T-cell (primary cell): ENCODE measurements around the gene IRAK1. TPM values are rescaled to one million over a fixed set of nuclear protein-coding genes. Genes with fewer than 3 reads are reported as not detected.
A peak's percentile ranks its signal among the peaks of the same experiment; 100 is the strongest.

ENCODE experiments used
- ATAC-seq, 4 experiments: fragments of 200-7000 bp in 3 of 4; fragments of 150-1000 bp in 1 of 4; cut with Tn5 transposase; replicated peaks in 1 of 4; 1 replicate in 3 of 4; 2 replicates in 1 of 4; pipeline ENCODE4 v1.10.0; 2021; ENCODE audit warnings: moderate library complexity in 3 of 4, mild to moderate bottlenecking in 2 of 4, moderate number of reproducible peaks in 1 of 4
- CTCF ChIA-PET, 2 donors: fragments of 300-600 bp; sonication (Branson Sonifier 250); formaldehyde crosslinking; loops; one replicate each; lab custom pipeline; 2022; ENCODE audit warnings: antibody characterized with exemption in 2 of 2; lab: Charles Lee
- POLR2A ChIA-PET, 2 donors: fragments of 300-600 bp; sonication (Branson Sonifier 250); formaldehyde crosslinking; loops; one replicate each; lab custom pipeline; 2022; ENCODE audit warnings: antibody characterized with exemption in 2 of 2; lab: Charles Lee
- DNase-seq, 35 experiments: peaks; one replicate each; pipeline versions ENCODE4 v3.0.0 to v3.0.0-alpha.2; 2013 to 2023
- H3K27ac ChIP-seq: one replicate; pipeline ENCODE4 v1.5.1; 2013; ENCODE audit warnings: low read length
- H3K27me3 ChIP-seq, 2 experiments: replicated peaks in 1 of 2; 1 replicate in 1 of 2; 2 replicates in 1 of 2; pipeline versions ENCODE4 v1.6.1 to v1.7.0; 2013; ENCODE audit warnings: low read length in 1 of 2, mixed read lengths in 1 of 2; ENCODE audit not compliant: control insufficient read depth in 2 of 2, insufficient read depth in 2 of 2; ENCODE audit errors: extremely low read depth in 1 of 2
- H3K36me3 ChIP-seq, 2 donors: 1 replicate in 1 of 2; 2 replicates in 1 of 2; pipeline versions ENCODE4 v1.6.1 to v1.7.0; 2013; ENCODE audit warnings: low read length in 1 of 2; ENCODE audit not compliant: control insufficient read depth in 2 of 2, insufficient read depth in 1 of 2; ENCODE audit errors: extremely low read depth in 1 of 2
- H3K4me1 ChIP-seq, 2 experiments: 1 replicate in 1 of 2; 2 replicates in 1 of 2; pipeline versions ENCODE4 v1.6.1 to v1.7.0; 2013; ENCODE audit warnings: low read length in 2 of 2, mixed read lengths in 1 of 2; ENCODE audit not compliant: insufficient read depth in 2 of 2, control insufficient read depth in 1 of 2; ENCODE audit errors: extremely low read depth in 1 of 2
- H3K4me3 ChIP-seq, 2 donors: 1 replicate in 1 of 2; 2 replicates in 1 of 2; pipeline versions ENCODE4 v1.5.1 to v1.7.0; 2013; ENCODE audit warnings: mild to moderate bottlenecking in 2 of 2, low read length in 1 of 2, moderate library complexity in 1 of 2; ENCODE audit not compliant: control insufficient read depth in 1 of 2; ENCODE audit errors: extremely low read depth in 1 of 2
- H3K9me3 ChIP-seq: 2 replicates; pipeline ENCODE4 v1.7.0; 2013
- H3K27ac Mint-ChIP-seq, 2 donors: one replicate each; pipeline ENCODE4 v1.8.0; 2020 to 2021; ENCODE audit warnings: mild to moderate bottlenecking in 2 of 2, mixed read lengths in 2 of 2
- H3K27me3 Mint-ChIP-seq, 2 donors: one replicate each; pipeline ENCODE4 v1.8.0; 2021 to 2022; ENCODE audit warnings: mixed read lengths in 2 of 2
- H3K36me3 Mint-ChIP-seq: one replicate; pipeline ENCODE4 v1.8.0; 2021; ENCODE audit warnings: mixed read lengths
- H3K4me1 Mint-ChIP-seq, 3 donors: one replicate each; pipeline ENCODE4 v1.8.0; 2020 to 2022; ENCODE audit warnings: mixed read lengths in 3 of 3, mild to moderate bottlenecking in 1 of 3
- H3K4me3 Mint-ChIP-seq, 3 donors: one replicate each; pipeline ENCODE4 v1.8.0; 2020 to 2022; ENCODE audit warnings: mild to moderate bottlenecking in 3 of 3, mixed read lengths in 3 of 3, moderate library complexity in 3 of 3
- H3K9me3 Mint-ChIP-seq, 3 donors: one replicate each; pipeline ENCODE4 v1.8.0; 2020 to 2022; ENCODE audit warnings: mixed read lengths in 3 of 3
- WGBS: methylation state at CpG from one replicate; pipeline ENCODE4 v1.1.5; 2013; ENCODE audit warnings: missing lambda C conversion rate; ENCODE audit not compliant: insufficient coverage; 5-methylcytosine and 5-hydroxymethylcytosine counted together
- total RNA-seq, 35 experiments: library from RNA in 6 of 35; stranded (reverse) in 6 of 35; fragments of 120-200 nt in 1 of 35; gene quantifications; one replicate each; pipeline versions ENCODE4 v1.2.1 to v1.2.4 and lab custom pipeline; 2013 to 2026

Gene IRAK1
- total RNA-seq, 5 donors from 2014 or later (not counting 1 experiment from before 2014, with no cell fraction given) = 66.5 to 102 (median 85.0) TPM

DNA sequence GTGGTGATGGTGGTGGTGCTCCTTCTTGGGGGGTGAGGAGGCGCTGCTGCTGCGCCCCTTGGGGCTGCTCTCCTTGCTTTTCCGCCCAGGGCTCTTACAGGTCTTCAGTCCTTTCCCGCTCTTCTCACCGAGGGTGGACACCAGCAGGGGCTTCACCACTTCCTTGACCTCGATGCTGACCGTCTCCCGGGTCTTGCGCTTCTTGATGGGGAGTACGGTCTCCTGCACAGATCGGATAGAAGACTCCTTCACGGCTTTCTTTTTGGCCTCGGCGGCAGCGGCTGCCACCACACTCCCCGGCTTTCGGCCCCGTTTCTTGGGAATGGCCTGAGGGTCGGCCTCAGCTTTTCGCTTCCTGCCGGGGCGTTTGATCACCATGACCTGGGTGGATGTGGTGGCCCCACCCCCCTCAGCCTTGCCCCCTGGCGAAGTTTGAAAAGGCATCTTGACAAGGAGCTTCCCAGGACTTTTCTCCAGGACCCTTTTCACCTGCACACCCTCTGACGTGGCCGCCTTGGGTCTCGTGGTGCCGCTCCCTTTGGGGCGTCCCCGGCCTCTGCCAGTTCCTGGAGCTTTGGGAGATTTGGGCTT is 11.1 kb upstream of the IRAK1 start:
- no peaks in the 10 kb centered on the region for H3K9me3 Mint-ChIP-seq

DNA sequence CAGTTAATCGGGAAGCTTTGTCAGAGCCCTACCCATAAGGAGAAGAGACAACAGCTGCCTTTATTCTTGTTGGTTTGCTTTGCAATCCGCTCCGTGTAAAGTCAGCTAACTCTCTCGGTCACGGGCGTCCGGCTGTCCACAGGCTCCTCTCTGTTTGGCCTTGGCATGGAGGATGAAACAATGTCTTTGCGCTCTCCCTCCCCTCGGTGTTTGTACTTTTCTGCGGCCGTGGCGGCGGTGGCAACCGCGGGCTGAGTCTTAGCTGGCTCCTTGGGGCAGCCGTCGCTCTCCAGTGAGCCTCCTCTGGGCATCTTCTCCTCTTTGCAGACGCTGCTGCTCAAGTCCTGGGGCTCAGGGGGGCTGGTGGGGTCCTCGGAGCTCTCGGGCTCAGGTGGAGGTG is 10.6 kb upstream of the IRAK1 start:
- Mint-ChIP-seq H3K36me3 (peaks cover 6% of the 10 kb centered on the region), H3K4me3 (no peak overlapping the region), H3K4me1 (peaks cover 0 to 15% (median 7%) of the 10 kb centered on the region in 3 donors), H3K9me3 (no peaks in the 10 kb centered on the region), H3K27ac (no peak overlapping the region), H3K27me3 (peaks cover 0 to 18% of the 10 kb centered on the region in 2 donors)
- Histone ChIP-seq H3K9me3 (no peaks in the 10 kb centered on the region), H3K27ac (no peak overlapping the region), H3K4me1 (peaks cover 0 to 6% of the 10 kb centered on the region in 2 experiments), H3K27me3 (no peaks in the 10 kb centered on the region), H3K36me3 (peaks cover 0 to 47% of the 10 kb centered on the region in 2 donors), H3K4me3 (no peak overlapping the region)
- no CpG with 5 or more reads among the region's 20 CpGs for WGBS
- DNase-seq = no peak
- ChIA-PET POLR2A (no interaction called here), CTCF (interaction anchor here in 1 of 2 donors (0.6 to 1.0 kb wide), 2 partner anchors 16 to 30 kb away, joined by 4 to 9 read pairs; no protein-coding TSS in a partner anchor)
- ATAC-seq = no peak

More for the DNA sequence above, 11.1 kb upstream of the IRAK1 start:
- H3K27me3 ChIP-seq = no peaks in the 10 kb centered on the region
- Mint-ChIP-seq H3K4me1 (peaks cover under 1 to 15% (median 7%) of the 10 kb centered on the region in 3 donors), H3K4me3 (no peak overlapping the region), H3K27me3 (peaks cover 0 to 18% of the 10 kb centered on the region in 2 donors), H3K36me3 (peaks cover 6% of the 10 kb centered on the region), H3K27ac (no peak overlapping the region)
- no peak overlapping the region for H3K4me3 ChIP-seq
- H3K4me1 ChIP-seq = peaks cover 0 to 6% of the 10 kb centered on the region in 2 experiments
- no peak for DNase-seq
- no peak overlapping the region for H3K27ac ChIP-seq
- H3K9me3 ChIP-seq = no peaks in the 10 kb centered on the region
- peaks cover 0 to 48% of the 10 kb centered on the region in 2 donors for H3K36me3 ChIP-seq
- ChIA-PET POLR2A (no interaction called here), CTCF (interaction anchor here in 1 of 2 donors (0.6 kb wide), 1 partner anchor 30 kb away, joined by 9 read pairs; no protein-coding TSS in a partner anchor)
- WGBS = 96% methylated on average over 20 of the region's 29 CpGs
- no peak for ATAC-seq

DNA sequence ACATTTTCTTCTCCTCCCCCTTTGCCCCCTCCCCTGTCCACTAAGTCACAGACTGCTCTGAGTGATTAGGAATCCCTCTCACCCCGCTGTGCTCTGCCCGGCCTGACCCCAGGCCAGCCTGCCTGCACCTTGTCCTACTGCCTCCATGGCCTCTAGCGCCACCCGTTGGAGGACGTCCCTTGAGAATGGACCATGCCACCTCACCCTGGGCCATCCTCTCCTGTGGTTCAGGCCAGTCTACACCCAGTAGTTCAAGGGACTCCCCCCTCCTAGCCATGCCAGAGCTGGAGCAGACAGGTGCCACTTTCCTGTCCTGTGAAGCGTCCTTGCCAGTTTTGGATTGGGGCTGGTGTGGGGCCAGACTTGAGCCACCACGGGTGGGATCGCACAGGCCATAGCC is 9.7 kb upstream of the IRAK1 start:
- CTCF ChIA-PET = interaction anchor here in 1 of 2 donors (1.0 kb wide), 1 partner anchor 15 kb away, joined by 4 read pairs; no protein-coding TSS in a partner anchor
- H3K4me3 Mint-ChIP-seq = no peak overlapping the region
- Histone ChIP-seq H3K36me3 (peaks cover 0 to 50% of the 10 kb centered on the region in 2 donors), H3K4me3 (no peak overlapping the region), H3K27ac (no peak overlapping the region), H3K27me3 (no peaks in the 10 kb centered on the region), H3K4me1 (peaks cover 0 to 6% of the 10 kb centered on the region in 2 experiments), H3K9me3 (no peaks in the 10 kb centered on the region)
- no peak overlapping the region for H3K27ac Mint-ChIP-seq
- no peaks in the 10 kb centered on the region for H3K9me3 Mint-ChIP-seq
- 87% methylated on average over 3 of the region's 8 CpGs for WGBS
- ATAC-seq = peak in 1 of 4 experiments; percentile 23
- no peak for DNase-seq
- POLR2A ChIA-PET = no interaction called here
- H3K4me1 Mint-ChIP-seq = peaks cover 0 to 12% (median 7%) of the 10 kb centered on the region in 3 donors
- peaks cover 0 to 11% of the 10 kb centered on the region in 2 donors for H3K27me3 Mint-ChIP-seq
- H3K36me3 Mint-ChIP-seq = peaks cover 6% of the 10 kb centered on the region

DNA sequence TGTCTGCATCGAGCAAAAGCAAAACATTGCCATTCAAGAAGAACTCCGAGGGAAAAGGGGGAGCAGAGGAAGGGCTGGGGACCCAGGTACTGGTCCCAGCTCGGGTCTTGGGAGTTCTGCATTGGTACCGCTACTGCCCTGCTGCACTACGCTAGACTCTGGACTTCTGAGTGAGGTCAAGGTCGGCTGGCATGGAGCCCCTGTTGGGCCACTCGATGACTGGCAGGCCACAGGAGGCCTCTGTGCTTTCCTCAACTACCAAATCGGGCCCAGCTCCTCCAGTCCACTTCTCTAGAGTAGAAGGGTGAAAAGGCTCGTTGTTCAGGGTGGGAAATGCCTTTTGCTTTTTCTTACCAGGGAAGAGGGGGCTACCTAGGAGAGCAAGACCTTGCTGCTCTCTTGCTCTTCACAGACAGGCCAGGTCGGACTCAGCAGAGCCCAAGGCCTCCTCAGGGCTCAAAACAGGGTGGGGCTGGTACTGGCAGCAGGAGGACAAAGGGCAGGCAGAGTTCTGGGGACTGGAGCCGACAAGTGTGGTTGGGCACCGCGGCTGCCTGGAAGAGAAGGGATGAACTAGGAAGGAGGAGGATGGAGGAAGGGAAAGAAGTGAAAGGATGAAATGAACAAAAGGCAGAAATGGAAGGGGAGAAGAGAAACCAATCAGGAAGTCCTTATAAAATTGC is 8.9 kb upstream of the IRAK1 start:
- Mint-ChIP-seq H3K9me3 (no peaks in the 10 kb centered on the region), H3K27ac (peak overlapping the region in 1 of 2 donors; percentile 36), H3K27me3 (peaks cover 0 to 4% of the 10 kb centered on the region in 2 donors), H3K4me3 (no peak overlapping the region), H3K4me1 (peaks cover 0 to 12% (median 7%) of the 10 kb centered on the region in 3 donors), H3K36me3 (peaks cover 6% of the 10 kb centered on the region)
- Histone ChIP-seq H3K4me3 (no peak overlapping the region), H3K27ac (no peak overlapping the region), H3K27me3 (no peaks in the 10 kb centered on the region), H3K4me1 (no peaks in the 10 kb centered on the region), H3K9me3 (no peaks in the 10 kb centered on the region), H3K36me3 (peaks cover 0 to 46% of the 10 kb centered on the region in 2 donors)
- POLR2A ChIA-PET = no interaction called here
- DNase-seq (no peak), ATAC-seq (no peak)
- WGBS = 98% methylated on average over 6 of the region's 13 CpGs
- CTCF ChIA-PET = no interaction called here

GRCh38 chrX:154027986-154028385 is 8.3 kb upstream of the IRAK1 start:
- CTCF ChIA-PET = no interaction called here
- no CpG with 5 or more reads among the region's 1 CpG for WGBS
- H3K27ac ChIP-seq = no peak overlapping the region
- DNase-seq (no peak), ATAC-seq (no peak)
- H3K27me3 Mint-ChIP-seq = peaks cover 0 to 6% of the 10 kb centered on the region in 2 donors
- H3K36me3 ChIP-seq = peaks cover 0 to 43% of the 10 kb centered on the region in 2 donors
- POLR2A ChIA-PET = interaction anchor here in 1 of 2 donors (0.6 kb wide), 1 partner anchor 102 kb away, joined by 3 read pairs; the partner anchor contains the start of gene ARHGAP4
- no peak overlapping the region for H3K4me3 Mint-ChIP-seq
- peak overlapping the region in 1 of 2 donors; percentile 36 for H3K27ac Mint-ChIP-seq
- no peak overlapping the region for H3K4me3 ChIP-seq
- no peaks in the 10 kb centered on the region for H3K27me3 ChIP-seq
- H3K4me1 Mint-ChIP-seq = peaks cover 0 to 14% (median 7%) of the 10 kb centered on the region in 3 donors
- no peaks in the 10 kb centered on the region for H3K9me3 ChIP-seq
- H3K4me1 ChIP-seq = no peaks in the 10 kb centered on the region
- no peaks in the 10 kb centered on the region for H3K9me3 Mint-ChIP-seq
- H3K36me3 Mint-ChIP-seq = peaks cover 6% of the 10 kb centered on the region

- H3K27ac Mint-ChIP-seq = no peak overlapping the region
- Histone ChIP-seq H3K27me3 (no peaks in the 10 kb centered on the region), H3K4me1 (no peaks in the 10 kb centered on the region), H3K36me3 (peaks cover 0 to 37% of the 10 kb centered on the region in 2 donors), H3K4me3 (no peak overlapping the region), H3K27ac (no peak overlapping the region), H3K9me3 (no peaks in the 10 kb centered on the region)
- ChIA-PET CTCF (no interaction called here), POLR2A (no interaction called here)
- WGBS = no CpG with 5 or more reads among the region's 6 CpGs
- peaks cover 0 to 16% (median 10%) of the 10 kb centered on the region in 3 donors for H3K4me1 Mint-ChIP-seq
- H3K9me3 Mint-ChIP-seq = no peaks in the 10 kb centered on the region
- H3K4me3 Mint-ChIP-seq = no peak overlapping the region
- DNase-seq = no peak
- peaks cover 0 to 6% of the 10 kb centered on the region in 2 donors for H3K27me3 Mint-ChIP-seq
- peaks cover 6% of the 10 kb centered on the region for H3K36me3 Mint-ChIP-seq
- ATAC-seq = no peak
These were observed 7.3 kb upstream of the IRAK1 start for GRCh38 chrX:154027022-154027402.
